Fibroblast of mammary gland (primary cell): ENCODE measurements around the gene ARHGAP42.

Experiments
- DNase-seq: peaks from one replicate; pipeline ENCODE4 v3.0.0-alpha.2; 2010; ENCODE audit warnings: low read depth
- H3K4me3 ChIP-seq: 2 replicates; pipeline ENCODE4 v1.5.1; 2011; ENCODE audit warnings: low read depth, mild to moderate bottlenecking, low read length, moderate library complexity; ENCODE audit not compliant: control insufficient read depth
- TF ChIP-seq, protein P1 (sequence below): conservative IDR thresholded peaks from 2 replicates; pipeline ENCODE4 v1.5.1; 2011; ENCODE audit warnings: low read depth, low read length, inconsistent platforms; ENCODE audit not compliant: control insufficient read depth, insufficient read depth

Gene ARHGAP42

GRCh38 chr11:100922121-100922520 lies 235.0 kb downstream of the ARHGAP42 start:
- DNase-seq = no peak
- TF ChIP-seq, protein P1, sequence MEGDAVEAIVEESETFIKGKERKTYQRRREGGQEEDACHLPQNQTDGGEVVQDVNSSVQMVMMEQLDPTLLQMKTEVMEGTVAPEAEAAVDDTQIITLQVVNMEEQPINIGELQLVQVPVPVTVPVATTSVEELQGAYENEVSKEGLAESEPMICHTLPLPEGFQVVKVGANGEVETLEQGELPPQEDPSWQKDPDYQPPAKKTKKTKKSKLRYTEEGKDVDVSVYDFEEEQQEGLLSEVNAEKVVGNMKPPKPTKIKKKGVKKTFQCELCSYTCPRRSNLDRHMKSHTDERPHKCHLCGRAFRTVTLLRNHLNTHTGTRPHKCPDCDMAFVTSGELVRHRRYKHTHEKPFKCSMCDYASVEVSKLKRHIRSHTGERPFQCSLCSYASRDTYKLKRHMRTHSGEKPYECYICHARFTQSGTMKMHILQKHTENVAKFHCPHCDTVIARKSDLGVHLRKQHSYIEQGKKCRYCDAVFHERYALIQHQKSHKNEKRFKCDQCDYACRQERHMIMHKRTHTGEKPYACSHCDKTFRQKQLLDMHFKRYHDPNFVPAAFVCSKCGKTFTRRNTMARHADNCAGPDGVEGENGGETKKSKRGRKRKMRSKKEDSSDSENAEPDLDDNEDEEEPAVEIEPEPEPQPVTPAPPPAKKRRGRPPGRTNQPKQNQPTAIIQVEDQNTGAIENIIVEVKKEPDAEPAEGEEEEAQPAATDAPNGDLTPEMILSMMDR = no peak
- H3K4me3 ChIP-seq = no peak overlapping the region

GRCh38 chr11:100923555-100923954 lies 236.5 kb downstream of the ARHGAP42 start:
- H3K4me3 ChIP-seq = no peak overlapping the region
- TF ChIP-seq, protein P1 = no peak
- peak; percentile 75 for DNase-seq

DNA sequence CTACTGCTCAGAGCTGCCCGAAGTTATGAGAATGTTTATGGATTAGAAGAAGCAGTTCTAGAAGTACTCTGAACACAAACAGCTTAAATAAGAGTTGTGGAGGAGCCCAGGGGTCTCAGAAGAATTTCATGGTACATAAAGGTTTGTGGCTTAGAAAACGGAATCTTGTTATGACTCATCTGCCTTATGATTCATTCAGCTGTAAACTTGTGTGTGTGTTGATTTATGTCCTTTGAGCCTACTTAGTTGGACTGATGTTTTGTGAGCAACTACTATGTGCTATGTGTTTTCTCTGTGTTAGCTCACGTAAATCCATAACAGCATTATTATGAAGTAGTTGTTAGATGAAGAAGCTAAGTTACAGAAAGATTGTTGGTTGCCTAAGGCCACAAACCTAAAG lies 238.8 kb downstream of the ARHGAP42 start:
- no peak overlapping the region for H3K4me3 ChIP-seq
- DNase-seq = peak; percentile 88
- TF ChIP-seq, protein P1 = no peak

DNA sequence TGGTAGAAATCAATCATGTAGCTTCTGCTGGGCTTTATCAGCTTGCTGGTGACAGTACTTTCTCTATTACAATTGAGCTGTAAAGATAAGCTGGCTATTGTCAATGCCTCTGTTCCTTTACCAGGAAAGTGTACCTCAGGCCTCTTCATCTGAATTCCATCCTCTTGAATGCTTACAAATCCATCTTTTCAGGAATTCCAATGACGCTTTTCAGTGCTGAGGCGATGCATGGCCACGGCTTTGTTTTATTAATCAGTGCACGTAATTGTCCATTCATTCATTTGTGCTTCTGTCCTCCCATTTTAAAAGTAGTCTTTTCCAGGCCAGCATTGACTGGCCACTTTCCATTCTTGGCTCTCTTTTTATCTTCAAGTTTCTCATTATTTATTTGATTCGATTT lies 240.5 kb downstream of the ARHGAP42 start:
- TF ChIP-seq, protein P1 = no peak
- DNase-seq = no peak
- no peak overlapping the region for H3K4me3 ChIP-seq

DNA sequence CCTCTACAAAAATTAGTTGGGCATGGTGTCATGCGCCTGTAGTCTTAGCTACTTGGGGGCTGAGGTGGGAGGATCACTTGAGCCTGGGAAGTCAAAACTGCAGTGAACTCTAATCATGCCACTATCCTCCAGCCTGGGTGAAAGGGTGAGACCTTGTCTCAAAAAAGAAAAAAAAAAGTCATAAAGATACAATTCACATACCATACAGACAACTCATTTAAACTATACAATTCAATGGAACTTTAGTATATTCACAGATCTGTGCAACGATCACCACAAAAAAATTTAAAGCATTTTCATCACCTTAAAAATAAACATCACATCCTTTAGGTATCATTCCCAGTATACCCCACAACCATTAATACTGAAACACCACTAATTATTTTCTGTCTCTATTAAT lies 241.3 kb downstream of the ARHGAP42 start:
- DNase-seq = no peak
- H3K4me3 ChIP-seq = no peak overlapping the region
- TF ChIP-seq, protein P1 = no peak

- DNase-seq = peak; percentile 86
- H3K4me3 ChIP-seq = no peak overlapping the region
- TF ChIP-seq, protein P1 = no peak
Observed at GRCh38 chr11:100929377-100929776, 242.3 kb downstream of the ARHGAP42 start.

GRCh38 chr11:100930185-100930778 lies 243.2 kb downstream of the ARHGAP42 start:
- DNase-seq = peak; percentile 82
- H3K4me3 ChIP-seq = no peak overlapping the region
- TF ChIP-seq, protein P1 = peak; percentile 50
